Liver (tissue), 3 donors: ENCODE data around the gene PRMT5.

Experiments used
- EGR1 ChIP-seq, 2 donors: IDR thresholded peaks; 2 replicates each; pipeline ENCODE4 v1.6.1; 2016 to 2018; ENCODE audit warnings: antibody characterized with exemption in 2 of 2, low read depth in 2 of 2
- FOXA1 ChIP-seq: IDR thresholded peaks from 2 replicates; pipeline ENCODE4 v1.6.1; 2016; ENCODE audit warnings: antibody characterized with exemption
- NR2F2 ChIP-seq: IDR thresholded peaks from 2 replicates; pipeline ENCODE4 v1.6.1; 2016; ENCODE audit warnings: antibody characterized with exemption
- SP1 ChIP-seq: IDR thresholded peaks from 2 replicates; pipeline ENCODE4 v1.6.1; 2018; ENCODE audit warnings: antibody characterized with exemption, mild to moderate bottlenecking
- YY1 ChIP-seq: IDR thresholded peaks from 2 replicates; pipeline ENCODE4 v1.6.1; 2016; ENCODE audit warnings: antibody characterized with exemption, mild to moderate bottlenecking
- TF ChIP-seq, protein P1 (sequence below): fragments of 150-350 bp; IDR thresholded peaks from 2 replicates; pipeline ENCODE4 v1.5.1; 2017; ENCODE audit warnings: improper control_type of control experiment, low read depth, low read length; ENCODE audit not compliant: missing input control
- TF ChIP-seq, protein P2 (sequence below): IDR thresholded peaks from 2 replicates; pipeline ENCODE4 v1.6.1; 2016; ENCODE audit warnings: antibody characterized with exemption
- TF ChIP-seq, protein P3 (sequence below): IDR thresholded peaks from 2 replicates; pipeline ENCODE4 v1.6.1; 2016; ENCODE audit warnings: antibody characterized with exemption
- TF ChIP-seq, protein P4 (sequence below): IDR thresholded peaks from 2 replicates; pipeline ENCODE4 v1.6.1; 2016; ENCODE audit warnings: antibody characterized with exemption
- donor health status: healthy.
- donor health status: healthy.

DNA sequence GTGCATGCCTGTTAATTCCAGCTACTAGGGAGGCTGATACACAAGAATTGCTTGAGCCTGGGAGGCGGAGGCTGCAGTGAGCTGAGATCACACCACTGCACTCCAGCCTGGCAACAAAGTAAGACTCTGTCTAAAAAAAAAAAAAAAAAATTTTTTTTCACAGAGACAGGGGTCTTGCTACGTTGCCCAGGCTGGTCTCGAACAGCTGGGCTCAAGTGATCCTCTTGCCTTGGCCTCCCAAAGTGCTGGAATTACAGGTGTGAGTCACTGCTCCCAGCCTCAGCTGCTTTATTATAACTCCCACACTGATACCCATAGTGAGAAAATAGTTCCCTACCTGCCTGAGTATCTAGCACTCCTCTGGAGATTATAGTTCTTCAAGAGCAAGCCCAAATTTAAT lies 16.5 kb upstream of the PRMT5 start:
- TF ChIP-seq, protein P1, sequence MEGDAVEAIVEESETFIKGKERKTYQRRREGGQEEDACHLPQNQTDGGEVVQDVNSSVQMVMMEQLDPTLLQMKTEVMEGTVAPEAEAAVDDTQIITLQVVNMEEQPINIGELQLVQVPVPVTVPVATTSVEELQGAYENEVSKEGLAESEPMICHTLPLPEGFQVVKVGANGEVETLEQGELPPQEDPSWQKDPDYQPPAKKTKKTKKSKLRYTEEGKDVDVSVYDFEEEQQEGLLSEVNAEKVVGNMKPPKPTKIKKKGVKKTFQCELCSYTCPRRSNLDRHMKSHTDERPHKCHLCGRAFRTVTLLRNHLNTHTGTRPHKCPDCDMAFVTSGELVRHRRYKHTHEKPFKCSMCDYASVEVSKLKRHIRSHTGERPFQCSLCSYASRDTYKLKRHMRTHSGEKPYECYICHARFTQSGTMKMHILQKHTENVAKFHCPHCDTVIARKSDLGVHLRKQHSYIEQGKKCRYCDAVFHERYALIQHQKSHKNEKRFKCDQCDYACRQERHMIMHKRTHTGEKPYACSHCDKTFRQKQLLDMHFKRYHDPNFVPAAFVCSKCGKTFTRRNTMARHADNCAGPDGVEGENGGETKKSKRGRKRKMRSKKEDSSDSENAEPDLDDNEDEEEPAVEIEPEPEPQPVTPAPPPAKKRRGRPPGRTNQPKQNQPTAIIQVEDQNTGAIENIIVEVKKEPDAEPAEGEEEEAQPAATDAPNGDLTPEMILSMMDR, result no peak
- TF ChIP-seq SP1 (no peak), FOXA1 (no peak), EGR1 (IDR thresholded peaks at IDR 0.05; ENCODE audit: low read depth in 2 of 2) (no peak), NR2F2 (no peak), YY1 (no peak)
- TF ChIP-seq, protein P2, sequence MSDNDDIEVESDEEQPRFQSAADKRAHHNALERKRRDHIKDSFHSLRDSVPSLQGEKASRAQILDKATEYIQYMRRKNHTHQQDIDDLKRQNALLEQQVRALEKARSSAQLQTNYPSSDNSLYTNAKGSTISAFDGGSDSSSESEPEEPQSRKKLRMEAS, result no peak
- TF ChIP-seq, protein P3, sequence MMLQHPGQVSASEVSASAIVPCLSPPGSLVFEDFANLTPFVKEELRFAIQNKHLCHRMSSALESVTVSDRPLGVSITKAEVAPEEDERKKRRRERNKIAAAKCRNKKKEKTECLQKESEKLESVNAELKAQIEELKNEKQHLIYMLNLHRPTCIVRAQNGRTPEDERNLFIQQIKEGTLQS, result no peak
- TF ChIP-seq, protein P4, sequence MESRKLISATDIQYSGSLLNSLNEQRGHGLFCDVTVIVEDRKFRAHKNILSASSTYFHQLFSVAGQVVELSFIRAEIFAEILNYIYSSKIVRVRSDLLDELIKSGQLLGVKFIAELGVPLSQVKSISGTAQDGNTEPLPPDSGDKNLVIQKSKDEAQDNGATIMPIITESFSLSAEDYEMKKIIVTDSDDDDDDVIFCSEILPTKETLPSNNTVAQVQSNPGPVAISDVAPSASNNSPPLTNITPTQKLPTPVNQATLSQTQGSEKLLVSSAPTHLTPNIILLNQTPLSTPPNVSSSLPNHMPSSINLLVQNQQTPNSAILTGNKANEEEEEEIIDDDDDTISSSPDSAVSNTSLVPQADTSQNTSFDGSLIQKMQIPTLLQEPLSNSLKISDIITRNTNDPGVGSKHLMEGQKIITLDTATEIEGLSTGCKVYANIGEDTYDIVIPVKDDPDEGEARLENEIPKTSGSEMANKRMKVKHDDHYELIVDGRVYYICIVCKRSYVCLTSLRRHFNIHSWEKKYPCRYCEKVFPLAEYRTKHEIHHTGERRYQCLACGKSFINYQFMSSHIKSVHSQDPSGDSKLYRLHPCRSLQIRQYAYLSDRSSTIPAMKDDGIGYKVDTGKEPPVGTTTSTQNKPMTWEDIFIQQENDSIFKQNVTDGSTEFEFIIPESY, result no peak
